Esophagus muscularis mucosa (tissue), 3 donors: ENCODE measurements around the gene CENPB.

Experiments used
- POLR2A ChIP-seq: fragments of 450-650 bp; IDR thresholded peaks from one replicate; pipeline ENCODE4 v1.6.1; 2017; ENCODE audit warnings: antibody characterized with exemption, moderate library complexity, mild to moderate bottlenecking, low read depth
- TF ChIP-seq, protein P1 (sequence below), 3 experiments: fragments of 200-600 bp in 2 of 3; fragments of 450-650 bp in 1 of 3; sonication (generic) in 2 of 3; IDR thresholded peaks; one replicate each; pipeline ENCODE4 v1.5.1; 2017 to 2019; ENCODE audit warnings: antibody characterized with exemption in 3 of 3, mild to moderate bottlenecking in 2 of 3, moderate library complexity in 1 of 3

DNA sequence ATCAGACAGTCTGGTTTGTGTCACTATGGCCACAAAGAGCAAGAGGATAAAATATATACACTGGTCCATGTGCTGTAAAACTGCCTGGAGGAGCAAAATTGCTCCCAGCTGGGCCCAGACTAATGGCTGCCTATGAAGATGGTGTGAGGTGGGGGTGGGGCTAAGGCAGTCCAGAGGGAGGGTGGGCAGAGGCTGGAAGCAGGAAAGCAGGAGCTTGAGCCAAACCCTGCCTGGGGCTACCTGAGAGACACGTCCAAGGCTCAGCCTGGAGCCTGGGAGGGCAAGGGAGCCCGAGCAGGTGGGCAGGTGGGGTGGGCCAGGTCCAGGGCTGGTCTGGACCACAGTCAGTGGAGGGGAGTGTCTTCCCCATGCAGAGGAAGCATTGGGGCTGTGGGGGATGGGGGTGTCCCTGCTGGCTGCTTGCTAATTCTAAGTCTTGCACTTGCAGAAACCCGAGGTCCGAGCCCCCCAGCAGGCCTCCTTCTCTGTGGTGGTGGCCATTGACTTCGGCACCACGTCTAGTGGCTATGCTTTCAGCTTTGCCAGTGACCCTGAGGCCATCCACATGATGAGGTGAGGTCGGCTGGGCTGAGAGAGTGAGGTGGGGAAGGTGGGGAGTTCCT is 44.6 kb downstream of the CENPB start:
- TF ChIP-seq POLR2A = no peak
- TF ChIP-seq, protein P1, sequence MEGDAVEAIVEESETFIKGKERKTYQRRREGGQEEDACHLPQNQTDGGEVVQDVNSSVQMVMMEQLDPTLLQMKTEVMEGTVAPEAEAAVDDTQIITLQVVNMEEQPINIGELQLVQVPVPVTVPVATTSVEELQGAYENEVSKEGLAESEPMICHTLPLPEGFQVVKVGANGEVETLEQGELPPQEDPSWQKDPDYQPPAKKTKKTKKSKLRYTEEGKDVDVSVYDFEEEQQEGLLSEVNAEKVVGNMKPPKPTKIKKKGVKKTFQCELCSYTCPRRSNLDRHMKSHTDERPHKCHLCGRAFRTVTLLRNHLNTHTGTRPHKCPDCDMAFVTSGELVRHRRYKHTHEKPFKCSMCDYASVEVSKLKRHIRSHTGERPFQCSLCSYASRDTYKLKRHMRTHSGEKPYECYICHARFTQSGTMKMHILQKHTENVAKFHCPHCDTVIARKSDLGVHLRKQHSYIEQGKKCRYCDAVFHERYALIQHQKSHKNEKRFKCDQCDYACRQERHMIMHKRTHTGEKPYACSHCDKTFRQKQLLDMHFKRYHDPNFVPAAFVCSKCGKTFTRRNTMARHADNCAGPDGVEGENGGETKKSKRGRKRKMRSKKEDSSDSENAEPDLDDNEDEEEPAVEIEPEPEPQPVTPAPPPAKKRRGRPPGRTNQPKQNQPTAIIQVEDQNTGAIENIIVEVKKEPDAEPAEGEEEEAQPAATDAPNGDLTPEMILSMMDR (IDR thresholded peaks at IDR 0.05) = no peak
